CD4-positive, CD25-positive, alpha-beta regulatory T cell (primary cell): Measurements from ENCODE around the gene ATG5. TPM values are rescaled to one million over a fixed set of nuclear protein-coding genes. Genes with fewer than 3 reads are reported as not detected.

Experiments
- ATAC-seq, 2 donors: fragments of 150-1000 bp; cut with Tn5 transposase; one replicate each; pipeline ENCODE4 v1.10.0; 2021; ENCODE audit warnings: low read depth in 2 of 2, moderate number of reproducible peaks in 2 of 2, moderate library complexity in 1 of 2
- DNase-seq, 3 donors: peaks; one replicate each; pipeline versions ENCODE4 v3.0.0 to v3.0.0-alpha.2; 2012 to 2022; ENCODE audit warnings: mixed read lengths in 1 of 3
- H3K27ac ChIP-seq: one replicate; pipeline ENCODE4 v1.7.0; 2013; ENCODE audit warnings: mild to moderate bottlenecking, low read length; ENCODE audit not compliant: insufficient read depth, poor library complexity, severe bottlenecking
- H3K27me3 ChIP-seq: one replicate; pipeline ENCODE4 v1.7.0; 2013; ENCODE audit warnings: low read length; ENCODE audit not compliant: control insufficient read depth, insufficient read depth
- H3K36me3 ChIP-seq: one replicate; pipeline ENCODE4 v1.7.0; 2013; ENCODE audit warnings: mild to moderate bottlenecking, low read length, moderate library complexity; ENCODE audit not compliant: control insufficient read depth, insufficient read depth
- H3K4me1 ChIP-seq: 2 replicates; pipeline ENCODE4 v1.7.0; 2013; ENCODE audit warnings: mild to moderate bottlenecking, low read length; ENCODE audit not compliant: insufficient read depth, control insufficient read depth, poor library complexity, severe bottlenecking
- H3K4me3 ChIP-seq: one replicate; pipeline ENCODE4 v1.7.0; 2013; ENCODE audit warnings: low read depth, mild to moderate bottlenecking, low read length, moderate library complexity
- H3K9me3 ChIP-seq, 2 experiments: 1 replicate in 1 of 2; 2 replicates in 1 of 2; pipeline ENCODE4 v1.7.0; 2013; ENCODE audit warnings: low read length in 2 of 2, mild to moderate bottlenecking in 1 of 2, moderate library complexity in 1 of 2; ENCODE audit not compliant: control insufficient read depth in 2 of 2
- H3K27ac Mint-ChIP-seq, 3 donors: one replicate each; pipeline ENCODE4 v1.8.0; 2020 to 2022; ENCODE audit warnings: mild to moderate bottlenecking in 3 of 3, mixed read lengths in 3 of 3, moderate library complexity in 2 of 3
- H3K27me3 Mint-ChIP-seq: one replicate; pipeline ENCODE4 v1.8.0; 2022; ENCODE audit warnings: mild to moderate bottlenecking, mixed read lengths
- H3K36me3 Mint-ChIP-seq: one replicate; pipeline ENCODE4 v1.8.0; 2020; ENCODE audit warnings: mixed read lengths
- H3K4me1 Mint-ChIP-seq, 4 donors: one replicate each; pipeline ENCODE4 v1.8.0; 2020 to 2022; ENCODE audit warnings: mixed read lengths in 4 of 4, mild to moderate bottlenecking in 1 of 4
- H3K4me3 Mint-ChIP-seq, 4 donors: one replicate each; pipeline ENCODE4 v1.8.0; 2020 to 2022; ENCODE audit warnings: mild to moderate bottlenecking in 4 of 4, mixed read lengths in 4 of 4, moderate library complexity in 3 of 4
- H3K9me3 Mint-ChIP-seq, 7 donors: one replicate each; pipeline ENCODE4 v1.8.0; 2020 to 2022; ENCODE audit warnings: mixed read lengths in 7 of 7, mild to moderate bottlenecking in 3 of 7, moderate library complexity in 2 of 7
- polyA plus RNA-seq, 4 donors: library from polyadenylated mRNA; unstranded; fragments of 300-500 nt; fragmentation: Illumina TruSeq; gene quantifications; one replicate each; pipeline ENCODE4 v1.2.3, GENCODE V29; 2021
- total RNA-seq: library from RNA; stranded (reverse); gene quantifications from one replicate; pipeline ENCODE4 v1.2.3, GENCODE V29; 2022

ATG5 gene
- total and polyA plus RNA-seq, 5 donors from 2014 or later = 35.1 to 49.6 (median 45.9) TPM

DNA sequence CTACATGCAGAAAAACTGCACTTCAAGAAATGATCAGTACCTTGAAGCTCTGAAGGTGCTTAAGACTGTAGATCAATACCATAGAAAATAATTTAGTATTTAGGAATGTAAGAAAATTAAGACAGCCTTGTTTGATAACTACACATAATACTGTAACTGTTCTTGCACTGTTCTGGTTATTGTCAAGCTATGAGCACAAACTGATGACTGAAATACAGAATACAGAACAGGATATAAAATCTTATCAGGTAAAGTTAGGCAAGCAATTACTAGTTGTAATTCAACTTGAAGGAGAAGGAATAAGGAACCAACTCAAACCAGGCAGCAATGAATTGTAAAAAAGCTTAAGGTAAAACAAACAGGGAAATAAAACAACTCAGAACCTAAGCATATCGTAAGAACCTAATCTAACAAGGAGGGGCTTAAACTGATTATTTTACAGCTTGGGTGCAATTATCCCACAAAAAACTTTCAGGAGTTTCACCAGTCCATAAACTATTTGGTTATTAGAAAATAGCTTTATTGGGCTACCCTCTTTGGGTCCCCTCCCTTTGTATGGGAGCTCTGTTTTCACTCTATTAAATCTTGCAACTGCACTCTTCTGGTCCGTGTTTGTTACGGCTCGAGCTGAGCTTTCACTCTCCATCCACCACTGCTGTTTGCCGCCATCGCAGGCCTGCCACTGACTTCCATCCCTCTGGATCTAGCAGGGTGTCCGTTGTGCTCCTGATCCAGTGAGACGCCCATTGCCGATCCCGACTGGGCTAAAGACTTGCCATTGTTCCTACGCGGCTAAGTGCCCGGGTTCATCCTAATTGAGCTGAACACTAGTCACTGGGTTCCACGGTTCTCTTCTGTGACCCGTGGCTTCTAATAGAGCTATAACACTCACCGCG lies 97.7 kb downstream of the ATG5 start:
- peak overlapping the region; percentile 27 to 95 (median 62) for H3K27ac Mint-ChIP-seq
- peaks cover 3% of the 10 kb centered on the region for H3K4me1 ChIP-seq
- no peaks in the 10 kb centered on the region for H3K27me3 Mint-ChIP-seq
- no peaks in the 10 kb centered on the region for H3K9me3 ChIP-seq
- no peaks in the 10 kb centered on the region for H3K36me3 ChIP-seq
- no peak overlapping the region for H3K4me3 ChIP-seq
- no peak for DNase-seq
- no peaks in the 10 kb centered on the region for H3K27me3 ChIP-seq
- no peaks in the 10 kb centered on the region for H3K36me3 Mint-ChIP-seq
- H3K4me3 Mint-ChIP-seq = no peak overlapping the region
- ATAC-seq = no peak
- no peaks in the 10 kb centered on the region for H3K9me3 Mint-ChIP-seq
- no peak overlapping the region for H3K27ac ChIP-seq
- H3K4me1 Mint-ChIP-seq = peaks cover 19 to 30% (median 27%) of the 10 kb centered on the region in 4 donors

DNA sequence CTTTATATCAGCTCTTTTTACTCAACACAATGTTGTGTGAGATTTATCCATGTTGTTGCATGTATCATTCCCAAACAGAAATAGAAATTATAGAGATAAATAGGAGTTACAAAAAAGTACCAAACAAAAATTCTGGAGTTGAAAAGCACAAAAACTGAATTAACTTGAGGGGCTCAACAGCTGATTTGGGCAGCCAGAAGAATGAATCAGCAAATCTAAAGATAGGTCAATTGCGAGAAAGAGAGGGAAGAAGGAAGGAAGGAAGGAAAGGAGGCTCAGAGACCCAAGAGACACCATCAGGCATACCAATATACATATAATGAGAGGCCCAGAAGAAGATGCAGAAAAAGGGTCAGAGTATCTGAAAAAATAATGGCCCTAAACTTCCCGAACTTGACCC lies 98.9 kb downstream of the ATG5 start:
- Histone ChIP-seq H3K4me3 (no peak overlapping the region), H3K36me3 (no peaks in the 10 kb centered on the region), H3K27me3 (no peaks in the 10 kb centered on the region), H3K9me3 (no peaks in the 10 kb centered on the region), H3K27ac (no peak overlapping the region), H3K4me1 (peaks cover 3% of the 10 kb centered on the region)
- Mint-ChIP-seq H3K4me1 (peaks cover 23 to 34% (median 28%) of the 10 kb centered on the region in 4 donors), H3K27ac (peak overlapping the region; percentile 27 to 95 (median 62)), H3K27me3 (no peaks in the 10 kb centered on the region), H3K9me3 (no peaks in the 10 kb centered on the region), H3K36me3 (no peaks in the 10 kb centered on the region), H3K4me3 (no peak overlapping the region)
- DNase-seq (no peak), ATAC-seq (no peak)

DNA sequence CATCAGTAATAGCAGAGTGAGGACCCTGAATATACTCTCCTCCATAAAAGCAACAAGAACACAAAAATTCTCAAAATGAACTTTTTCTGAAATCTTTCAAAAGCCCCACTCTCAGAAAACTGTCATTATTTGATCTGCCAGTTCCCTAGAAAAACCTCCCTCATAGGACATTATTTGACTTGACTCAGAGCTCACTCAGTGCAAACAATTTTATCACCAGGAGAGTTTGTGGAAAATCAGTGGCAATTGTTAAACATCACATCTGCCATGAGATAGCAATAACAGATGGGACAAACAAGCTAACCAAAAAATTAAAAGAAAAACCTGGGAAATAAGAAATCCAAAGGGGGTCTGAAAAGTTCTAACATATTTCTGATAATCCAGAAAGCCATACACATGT lies 100.0 kb downstream of the ATG5 start:
- ATAC-seq (no peak), DNase-seq (no peak)
- Histone ChIP-seq H3K4me3 (no peak overlapping the region), H3K4me1 (peaks cover 3% of the 10 kb centered on the region), H3K27me3 (no peaks in the 10 kb centered on the region), H3K36me3 (no peaks in the 10 kb centered on the region), H3K27ac (no peak overlapping the region), H3K9me3 (no peaks in the 10 kb centered on the region)
- H3K9me3 Mint-ChIP-seq = no peaks in the 10 kb centered on the region
- peak overlapping the region; percentile 6 to 49 (median 27) for H3K27ac Mint-ChIP-seq
- H3K4me3 Mint-ChIP-seq = no peak overlapping the region
- peaks cover 24 to 39% (median 28%) of the 10 kb centered on the region in 4 donors for H3K4me1 Mint-ChIP-seq
- H3K36me3 Mint-ChIP-seq = no peaks in the 10 kb centered on the region
- H3K27me3 Mint-ChIP-seq = no peaks in the 10 kb centered on the region

DNA sequence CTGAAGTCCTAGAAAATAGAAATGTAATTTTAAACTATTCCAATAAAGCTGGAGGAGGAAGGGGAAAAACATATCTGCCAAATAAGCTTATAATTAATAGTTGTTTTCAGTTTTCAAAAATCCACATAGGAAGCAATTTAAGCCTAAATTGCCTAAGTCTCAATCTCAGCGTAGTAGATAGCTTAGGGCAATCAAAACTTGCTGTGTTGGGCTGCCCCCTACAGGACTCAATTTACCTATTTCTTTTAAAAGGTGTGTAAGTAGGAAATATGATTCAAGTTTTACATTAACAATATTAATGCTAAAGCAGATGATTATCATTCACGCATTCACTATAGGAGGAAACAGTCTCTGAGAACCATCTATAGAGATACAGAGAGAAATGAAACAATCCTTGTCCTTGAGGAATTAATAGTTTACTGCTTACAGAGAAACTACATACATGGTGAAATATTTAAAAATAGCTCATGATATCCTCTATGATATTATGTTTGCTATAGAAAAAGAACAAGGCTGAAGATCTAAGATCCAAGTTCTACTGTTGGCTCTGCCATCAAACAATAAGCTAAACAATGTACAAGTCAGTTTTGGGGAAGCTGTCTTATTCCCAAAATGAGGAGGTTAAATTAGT lies 102.1 kb downstream of the ATG5 start:
- H3K4me1 Mint-ChIP-seq = peaks cover 24 to 40% (median 33%) of the 10 kb centered on the region in 4 donors
- H3K27me3 Mint-ChIP-seq = no peaks in the 10 kb centered on the region
- H3K9me3 ChIP-seq = no peaks in the 10 kb centered on the region
- no peaks in the 10 kb centered on the region for H3K36me3 Mint-ChIP-seq
- no peaks in the 10 kb centered on the region for H3K36me3 ChIP-seq
- H3K9me3 Mint-ChIP-seq = no peaks in the 10 kb centered on the region
- ATAC-seq = peak; percentile 86
- no peak overlapping the region for H3K4me3 ChIP-seq
- H3K4me1 ChIP-seq = peaks cover 3% of the 10 kb centered on the region
- DNase-seq = peak; percentile 59 to 90 (median 77)
- no peak overlapping the region for H3K4me3 Mint-ChIP-seq
- no peaks in the 10 kb centered on the region for H3K27me3 ChIP-seq
- H3K27ac ChIP-seq = no peak overlapping the region
- peak overlapping the region in 1 of 3 donors; percentile 57 for H3K27ac Mint-ChIP-seq

DNA sequence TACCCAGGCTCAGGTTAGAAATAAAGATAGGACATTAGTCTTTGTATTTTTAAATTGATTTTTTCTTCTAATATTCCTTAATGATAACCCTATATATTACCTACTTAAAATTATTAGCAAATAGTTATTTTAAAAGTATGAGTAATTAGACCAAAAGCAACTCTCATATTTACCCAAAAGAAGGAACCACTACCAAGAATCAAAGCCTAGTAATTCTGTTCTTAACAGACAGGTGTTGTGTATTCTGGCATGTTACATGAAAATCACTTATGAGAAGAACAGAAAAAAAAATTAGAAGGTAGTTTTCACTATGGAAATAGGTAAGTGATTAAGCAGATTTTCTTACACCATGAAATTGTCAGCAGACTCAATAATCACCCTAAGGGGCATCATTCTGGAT lies 105.1 kb downstream of the ATG5 start:
- Histone ChIP-seq H3K36me3 (no peaks in the 10 kb centered on the region), H3K27ac (no peak overlapping the region), H3K9me3 (no peaks in the 10 kb centered on the region), H3K27me3 (no peaks in the 10 kb centered on the region), H3K4me3 (no peak overlapping the region), H3K4me1 (peaks cover 3% of the 10 kb centered on the region)
- Mint-ChIP-seq H3K27me3 (no peaks in the 10 kb centered on the region), H3K36me3 (peaks cover 5% of the 10 kb centered on the region), H3K4me1 (peaks cover 13 to 33% (median 31%) of the 10 kb centered on the region in 4 donors), H3K4me3 (no peak overlapping the region), H3K9me3 (no peaks in the 10 kb centered on the region), H3K27ac (peak overlapping the region in 1 of 3 donors; percentile 8)
- no peak for ATAC-seq
- no peak for DNase-seq

DNA sequence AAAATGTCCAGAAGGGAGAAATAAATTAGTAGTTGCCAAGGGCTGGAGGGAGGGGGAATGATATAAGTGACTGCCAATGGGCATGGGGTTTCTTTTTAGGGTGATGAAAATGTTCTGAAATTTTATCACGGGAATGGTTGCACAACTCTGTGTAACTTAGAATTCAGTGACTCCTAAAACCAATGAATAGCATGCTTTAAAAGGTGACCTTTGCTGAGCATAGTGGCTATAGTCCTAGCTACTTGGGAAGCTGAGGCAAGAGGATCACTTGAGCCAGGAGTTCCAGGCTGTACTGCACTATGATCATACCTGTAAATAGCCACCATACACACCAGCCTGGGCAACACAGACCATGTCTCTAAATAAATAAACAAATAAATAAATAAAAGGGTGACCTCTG lies 109.0 kb downstream of the ATG5 start:
- Mint-ChIP-seq H3K27me3 (no peaks in the 10 kb centered on the region), H3K27ac (no peak overlapping the region), H3K4me1 (peaks cover 11 to 34% (median 26%) of the 10 kb centered on the region in 4 donors), H3K36me3 (peaks cover 5% of the 10 kb centered on the region), H3K9me3 (no peaks in the 10 kb centered on the region), H3K4me3 (no peak overlapping the region)
- no peak for ATAC-seq
- Histone ChIP-seq H3K36me3 (no peaks in the 10 kb centered on the region), H3K27me3 (no peaks in the 10 kb centered on the region), H3K27ac (no peak overlapping the region), H3K4me1 (no peaks in the 10 kb centered on the region), H3K9me3 (no peaks in the 10 kb centered on the region), H3K4me3 (no peak overlapping the region)
- no peak for DNase-seq

DNA sequence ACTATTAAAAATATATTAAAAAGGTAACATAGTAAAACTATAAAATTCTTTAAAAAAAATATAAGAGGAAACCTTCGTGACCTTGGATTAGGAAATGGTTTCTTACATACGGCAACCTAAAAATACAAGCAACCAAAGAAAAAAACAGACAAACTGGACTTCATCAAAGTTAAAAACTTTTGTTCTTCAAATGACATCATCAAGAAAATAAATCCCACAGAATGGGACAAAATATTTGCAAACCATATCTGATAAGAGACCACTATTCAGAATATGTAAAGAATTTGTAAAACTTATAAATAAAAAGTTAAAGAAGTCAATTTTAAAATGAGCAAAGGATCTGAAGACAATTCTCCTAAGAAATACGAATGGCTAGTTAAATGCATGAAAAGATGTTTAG lies 110.0 kb downstream of the ATG5 start:
- Histone ChIP-seq H3K36me3 (no peaks in the 10 kb centered on the region), H3K9me3 (no peaks in the 10 kb centered on the region), H3K27ac (no peak overlapping the region), H3K4me1 (no peaks in the 10 kb centered on the region), H3K27me3 (no peaks in the 10 kb centered on the region), H3K4me3 (no peak overlapping the region)
- no peaks in the 10 kb centered on the region for H3K9me3 Mint-ChIP-seq
- ATAC-seq (no peak), DNase-seq (no peak)
- H3K27me3 Mint-ChIP-seq = no peaks in the 10 kb centered on the region
- peaks cover 17 to 32% (median 24%) of the 10 kb centered on the region in 4 donors for H3K4me1 Mint-ChIP-seq
- no peak overlapping the region for H3K27ac Mint-ChIP-seq
- no peak overlapping the region for H3K4me3 Mint-ChIP-seq
- peaks cover 10% of the 10 kb centered on the region for H3K36me3 Mint-ChIP-seq
